Measurements from ENCODE around the gene MYOZ3.

Gene MYOZ3, protein sequence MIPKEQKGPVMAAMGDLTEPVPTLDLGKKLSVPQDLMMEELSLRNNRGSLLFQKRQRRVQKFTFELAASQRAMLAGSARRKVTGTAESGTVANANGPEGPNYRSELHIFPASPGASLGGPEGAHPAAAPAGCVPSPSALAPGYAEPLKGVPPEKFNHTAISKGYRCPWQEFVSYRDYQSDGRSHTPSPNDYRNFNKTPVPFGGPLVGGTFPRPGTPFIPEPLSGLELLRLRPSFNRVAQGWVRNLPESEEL

DNA sequence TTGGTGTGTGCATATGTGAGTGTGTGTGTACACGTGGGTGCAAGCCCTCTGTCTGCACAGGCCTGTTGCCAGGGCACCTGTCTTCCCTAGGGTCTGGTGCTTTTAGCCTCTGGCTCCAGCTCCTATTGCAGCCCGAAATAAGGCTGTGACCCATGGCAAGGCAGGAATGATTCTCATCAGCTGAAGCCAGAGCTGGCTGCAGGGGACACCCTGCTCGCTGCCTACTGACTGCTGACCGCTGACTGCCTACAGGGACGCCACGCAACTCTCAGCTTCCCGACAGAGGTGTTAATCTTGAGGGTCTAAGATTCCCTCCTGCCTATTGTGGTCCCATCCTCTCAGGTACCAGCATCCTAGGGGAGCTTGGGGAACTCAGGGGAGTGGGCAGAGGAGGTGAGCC lies at the start of gene MYOZ3:
MYOZ3 (plus strand) TSS at position 166 of the 400 bp plus-strand sequence. CDS start 1,691 bp downstream, outside the sequence.
- peaks cover 3% of the 10 kb centered on the region for H3K4me1 Mint-ChIP-seq (ENCODE audit: low read depth)
- peak within 1 kb of the TSS; percentile 28 for H3K4me3 Mint-ChIP-seq
- H3K27me3 Mint-ChIP-seq (ENCODE audit: low read depth) = peaks cover 17% of the 10 kb centered on the region
- H3K36me3 Mint-ChIP-seq (ENCODE audit: low read depth) = no peaks in the 10 kb centered on the region
- H3K9me3 Mint-ChIP-seq = no peaks in the 10 kb centered on the region
- H3K27ac Mint-ChIP-seq = no peak within 1 kb of the TSS

DNA sequence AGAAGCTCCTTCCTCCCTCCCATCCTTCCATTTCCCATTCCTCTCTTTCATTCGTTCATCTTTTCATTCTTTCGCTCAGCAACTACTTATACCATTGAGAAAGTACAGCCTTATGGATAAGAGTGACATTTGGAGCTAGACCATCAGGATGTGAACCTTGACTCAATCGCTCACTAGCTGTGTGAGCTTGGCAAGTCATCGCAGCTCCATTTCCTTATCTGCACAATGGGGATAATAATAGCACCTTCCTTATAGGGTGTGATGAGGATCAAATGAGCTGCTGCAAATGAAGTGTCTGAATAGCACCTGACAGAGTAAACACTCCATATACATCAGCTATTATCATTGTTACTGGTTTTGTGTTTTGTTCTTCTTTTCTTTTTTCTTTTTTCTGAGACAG lies 48.6 kb upstream of the MYOZ3 start:
- Mint-ChIP-seq H3K27ac (no peak overlapping the region), H3K9me3 (no peaks in the 10 kb centered on the region), H3K4me3 (no peak overlapping the region), H3K27me3 (ENCODE audit: low read depth) (peaks cover 6% of the 10 kb centered on the region), H3K36me3 (ENCODE audit: low read depth) (no peaks in the 10 kb centered on the region), H3K4me1 (ENCODE audit: low read depth) (no peaks in the 10 kb centered on the region)

DNA sequence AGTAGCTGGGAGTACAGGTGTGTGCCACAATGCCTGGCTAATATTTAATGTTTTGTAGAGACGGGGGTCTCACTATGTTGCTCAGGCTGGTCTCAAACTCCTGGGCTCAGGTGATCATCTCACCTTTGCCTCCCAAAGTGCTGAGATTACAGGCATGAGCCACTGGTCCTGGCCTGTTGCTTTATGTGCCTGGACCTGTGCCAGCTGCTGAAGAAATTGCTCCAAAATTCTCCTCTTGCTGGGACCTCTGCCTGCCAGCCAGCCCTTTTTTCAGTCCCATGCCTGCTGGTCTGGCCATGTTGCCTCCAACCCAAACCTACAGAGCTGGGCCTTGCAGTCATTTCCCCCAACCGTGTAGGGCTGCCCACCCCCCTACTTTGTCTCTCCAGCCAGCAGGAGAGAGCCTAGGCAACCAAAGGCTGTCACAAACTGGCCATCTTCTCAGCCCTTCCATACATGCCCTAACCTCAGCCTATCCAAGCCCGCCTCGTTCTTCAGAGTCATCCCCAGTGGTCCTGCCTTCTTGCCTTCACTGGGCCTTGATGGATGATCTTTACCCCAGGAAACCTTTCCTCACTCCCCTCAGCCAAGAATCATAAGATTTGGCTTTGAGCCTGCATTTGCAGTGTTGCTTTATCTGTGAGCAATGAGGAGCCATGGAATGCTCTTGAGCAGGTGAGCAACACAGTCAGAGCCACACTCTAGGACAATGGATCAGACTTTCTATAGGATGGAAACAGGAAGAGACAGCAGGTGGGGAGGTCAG lies 48.0 kb upstream of the MYOZ3 start:
- Mint-ChIP-seq H3K27me3 (ENCODE audit: low read depth) (peaks cover 6% of the 10 kb centered on the region), H3K4me3 (no peak overlapping the region), H3K27ac (no peak overlapping the region), H3K4me1 (ENCODE audit: low read depth) (no peaks in the 10 kb centered on the region), H3K36me3 (ENCODE audit: low read depth) (no peaks in the 10 kb centered on the region), H3K9me3 (no peaks in the 10 kb centered on the region)

DNA sequence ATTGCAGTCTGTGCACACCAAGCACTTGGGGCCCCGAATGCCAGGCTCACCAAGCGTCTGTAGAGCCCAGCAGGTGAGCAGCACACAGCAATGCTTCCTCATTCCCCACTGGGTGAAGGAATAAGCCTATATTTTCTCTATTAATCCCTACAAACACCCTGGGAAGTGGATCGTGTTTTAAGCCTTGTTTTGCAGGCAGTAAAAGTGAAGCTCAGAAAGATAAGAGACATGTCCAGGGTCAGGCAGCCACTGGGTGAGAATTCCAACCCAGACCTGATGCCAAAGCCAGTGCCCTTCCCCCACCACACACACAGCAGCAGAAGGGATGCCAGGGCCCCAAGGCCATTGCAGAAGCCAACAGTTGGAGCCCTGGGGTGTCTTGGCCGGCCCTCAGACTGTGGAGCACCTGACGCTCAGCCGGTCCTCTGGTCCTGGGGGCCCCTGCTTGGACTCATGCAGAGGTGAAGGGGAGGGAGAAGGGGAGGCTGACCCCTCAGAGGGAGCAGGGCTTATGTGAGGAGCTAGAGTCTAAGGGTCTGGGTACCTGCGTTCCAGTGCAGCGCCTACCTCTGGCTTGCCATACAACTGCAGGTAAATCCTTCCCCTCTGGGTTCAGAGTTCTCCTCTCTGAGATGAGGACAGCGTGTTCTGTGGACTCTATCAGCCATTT lies 46.9 kb upstream of the MYOZ3 start:
- Mint-ChIP-seq H3K4me3 (no peak overlapping the region), H3K36me3 (ENCODE audit: low read depth) (no peaks in the 10 kb centered on the region), H3K4me1 (ENCODE audit: low read depth) (no peaks in the 10 kb centered on the region), H3K27me3 (ENCODE audit: low read depth) (peaks cover 6% of the 10 kb centered on the region), H3K27ac (no peak overlapping the region), H3K9me3 (no peaks in the 10 kb centered on the region)

DNA sequence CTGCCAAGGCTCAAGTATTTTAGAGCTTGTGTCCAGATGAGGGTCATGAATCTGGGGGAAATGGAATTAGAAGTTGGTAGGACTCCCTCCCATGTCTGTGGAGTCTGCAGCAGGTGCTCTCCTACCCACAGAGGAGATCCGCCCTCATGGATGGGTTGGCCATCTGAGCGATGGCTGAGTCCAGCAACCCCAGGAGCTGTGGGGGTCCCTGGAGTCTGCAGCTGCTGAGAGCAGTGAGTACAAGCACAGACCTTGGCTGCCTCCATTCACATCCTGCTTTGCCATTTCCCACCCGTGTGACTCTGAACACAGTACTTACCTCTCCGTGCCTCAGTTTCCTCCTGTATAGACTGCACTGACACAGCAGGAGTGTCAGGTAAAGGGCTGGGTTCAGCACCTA lies 46.4 kb upstream of the MYOZ3 start:
- peaks cover 6% of the 10 kb centered on the region for H3K27me3 Mint-ChIP-seq (ENCODE audit: low read depth)
- no peaks in the 10 kb centered on the region for H3K4me1 Mint-ChIP-seq (ENCODE audit: low read depth)
- H3K36me3 Mint-ChIP-seq (ENCODE audit: low read depth) = no peaks in the 10 kb centered on the region
- no peak overlapping the region for H3K4me3 Mint-ChIP-seq
- no peak overlapping the region for H3K27ac Mint-ChIP-seq
- H3K9me3 Mint-ChIP-seq = no peaks in the 10 kb centered on the region

DNA sequence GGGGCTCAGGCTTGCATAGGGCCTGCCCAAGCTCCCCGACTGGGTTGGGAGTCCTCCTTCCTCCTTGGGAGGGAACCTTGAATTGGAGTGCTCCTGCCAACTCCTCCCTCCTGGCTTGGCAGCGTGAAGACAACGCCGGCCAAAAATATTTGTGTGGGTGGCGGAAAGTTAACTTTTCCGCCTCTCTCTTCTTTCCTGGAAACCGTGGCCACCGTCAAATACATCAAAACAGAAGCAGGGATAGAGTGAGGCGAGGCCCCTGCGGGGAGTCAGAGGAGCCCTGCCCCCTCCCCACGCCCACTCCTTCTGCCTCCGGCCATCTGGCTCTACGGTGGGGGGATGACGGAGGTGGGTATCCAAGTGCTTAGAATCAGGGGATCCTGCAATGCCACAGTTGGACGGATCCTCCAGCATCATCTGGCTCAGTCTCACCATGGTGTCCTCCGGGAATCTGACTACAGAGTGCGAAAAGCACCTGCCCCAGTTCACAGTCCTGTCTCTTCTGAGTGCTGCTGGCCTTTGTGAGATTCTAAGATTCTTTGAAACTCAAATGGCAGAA lies 45.8 kb upstream of the MYOZ3 start:
- Mint-ChIP-seq H3K36me3 (ENCODE audit: low read depth) (no peaks in the 10 kb centered on the region), H3K27me3 (ENCODE audit: low read depth) (peaks cover 6% of the 10 kb centered on the region), H3K27ac (no peak overlapping the region), H3K4me1 (ENCODE audit: low read depth) (no peaks in the 10 kb centered on the region), H3K9me3 (no peaks in the 10 kb centered on the region), H3K4me3 (no peak overlapping the region)

DNA sequence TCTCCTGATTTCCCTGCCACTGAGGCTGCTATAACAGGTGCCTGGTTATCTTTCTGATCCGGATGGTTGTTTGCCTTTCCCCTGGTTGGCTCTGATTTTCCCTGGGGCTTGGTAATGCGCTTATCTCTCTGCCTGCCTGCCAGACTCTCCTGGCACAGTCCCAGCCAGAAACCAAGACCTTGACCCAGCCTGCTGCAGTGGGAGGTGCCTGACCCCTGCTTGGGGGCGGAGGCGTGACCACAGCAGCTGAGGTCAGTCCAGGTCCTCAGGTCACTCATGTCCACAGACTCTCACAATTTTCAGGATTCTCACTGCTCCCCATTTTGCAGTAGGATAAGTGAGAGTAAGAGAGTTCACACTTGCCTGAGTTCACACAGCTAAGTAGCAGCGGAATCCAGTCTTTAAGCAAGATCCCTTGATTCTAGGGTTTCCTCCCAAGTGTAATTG lies 45.0 kb upstream of the MYOZ3 start:
- H3K27ac Mint-ChIP-seq = no peak overlapping the region
- H3K27me3 Mint-ChIP-seq (ENCODE audit: low read depth) = peaks cover 6% of the 10 kb centered on the region
- no peaks in the 10 kb centered on the region for H3K36me3 Mint-ChIP-seq (ENCODE audit: low read depth)
- H3K9me3 Mint-ChIP-seq = no peaks in the 10 kb centered on the region
- no peaks in the 10 kb centered on the region for H3K4me1 Mint-ChIP-seq (ENCODE audit: low read depth)
- H3K4me3 Mint-ChIP-seq = no peak overlapping the region

DNA sequence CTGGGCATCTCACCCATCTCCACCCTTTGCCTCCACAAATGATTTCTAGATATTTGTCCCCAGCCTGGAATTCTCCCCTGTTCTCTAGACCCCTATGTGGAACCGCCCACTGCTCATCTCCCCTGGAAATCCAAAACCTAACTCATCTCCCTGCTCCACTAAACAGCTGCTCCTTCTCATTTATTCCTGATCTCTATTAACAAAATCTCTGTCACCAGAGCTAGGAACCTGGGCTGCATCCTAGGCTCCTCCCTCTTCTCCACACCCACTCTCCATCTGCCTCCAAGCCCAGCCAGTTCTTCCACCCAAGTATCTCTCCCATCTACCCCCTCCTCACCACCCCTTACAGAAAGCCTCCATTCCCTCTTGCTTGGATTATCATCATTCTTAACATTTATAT lies 44.5 kb upstream of the MYOZ3 start:
- Mint-ChIP-seq H3K4me1 (ENCODE audit: low read depth) (no peaks in the 10 kb centered on the region), H3K27ac (no peak overlapping the region), H3K9me3 (no peaks in the 10 kb centered on the region), H3K27me3 (ENCODE audit: low read depth) (peaks cover 6% of the 10 kb centered on the region), H3K4me3 (no peak overlapping the region), H3K36me3 (ENCODE audit: low read depth) (no peaks in the 10 kb centered on the region)

DNA sequence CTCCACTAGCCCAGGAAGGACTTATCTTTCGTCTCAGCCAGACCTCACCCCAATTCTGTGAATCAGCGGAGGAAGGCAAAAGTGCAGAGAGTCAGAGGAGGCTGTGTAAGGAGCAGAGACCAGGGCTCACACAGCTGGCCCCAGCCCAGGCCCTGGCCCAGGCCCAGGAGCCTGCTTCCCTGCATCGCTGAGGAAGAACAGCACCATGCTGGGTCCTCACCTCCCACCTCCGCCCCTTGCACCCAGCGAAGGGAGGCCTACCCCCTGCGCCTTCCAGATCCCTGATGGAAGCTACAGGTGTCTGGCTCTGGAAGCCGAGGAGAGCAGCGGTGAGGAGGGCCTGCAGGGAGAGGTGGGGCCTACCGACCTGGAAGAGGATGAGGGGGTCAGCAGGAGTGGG lies 42.9 kb upstream of the MYOZ3 start:
- Mint-ChIP-seq H3K27ac (no peak overlapping the region), H3K9me3 (no peaks in the 10 kb centered on the region), H3K4me1 (ENCODE audit: low read depth) (peaks cover 1% of the 10 kb centered on the region), H3K36me3 (ENCODE audit: low read depth) (no peaks in the 10 kb centered on the region), H3K4me3 (no peak overlapping the region), H3K27me3 (ENCODE audit: low read depth) (peaks cover 10% of the 10 kb centered on the region)

DNA sequence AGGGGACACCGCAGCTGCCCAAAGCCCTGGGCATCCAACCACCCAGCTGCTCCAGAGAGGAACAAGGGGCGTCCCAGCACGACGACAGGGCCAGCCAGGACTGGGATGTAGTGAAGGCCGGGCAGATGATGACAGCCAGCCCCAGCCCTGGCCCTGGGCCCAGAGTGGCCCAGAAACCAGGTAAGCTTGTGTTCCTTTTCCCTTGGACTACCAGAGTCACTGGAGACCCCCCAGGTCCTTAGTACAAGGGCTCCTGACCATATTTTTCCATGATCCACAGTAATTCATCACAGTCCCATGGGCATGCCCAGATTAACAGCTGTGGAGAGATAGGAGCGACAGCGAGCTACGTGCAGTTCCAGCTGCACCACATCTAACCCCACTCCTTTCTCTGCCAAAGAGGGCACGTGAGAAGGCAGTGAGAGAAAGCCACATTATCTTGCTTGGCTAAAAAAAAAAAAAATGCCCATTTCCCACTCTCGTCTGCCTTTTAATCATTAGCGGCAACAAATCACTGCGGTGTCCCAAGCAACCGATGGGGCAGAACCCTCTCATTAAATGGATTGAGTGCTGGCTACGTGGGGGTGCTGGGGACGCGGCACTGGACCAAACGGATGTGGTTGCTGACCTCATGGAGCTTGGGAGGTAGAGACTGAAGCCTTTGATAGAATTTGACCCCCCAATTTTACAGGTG lies 42.3 kb upstream of the MYOZ3 start:
- H3K36me3 Mint-ChIP-seq (ENCODE audit: low read depth) = no peaks in the 10 kb centered on the region
- H3K27me3 Mint-ChIP-seq (ENCODE audit: low read depth) = peaks cover 16% of the 10 kb centered on the region
- peaks cover 3% of the 10 kb centered on the region for H3K4me1 Mint-ChIP-seq (ENCODE audit: low read depth)
- no peak overlapping the region for H3K27ac Mint-ChIP-seq
- no peak overlapping the region for H3K4me3 Mint-ChIP-seq
- no peaks in the 10 kb centered on the region for H3K9me3 Mint-ChIP-seq

DNA sequence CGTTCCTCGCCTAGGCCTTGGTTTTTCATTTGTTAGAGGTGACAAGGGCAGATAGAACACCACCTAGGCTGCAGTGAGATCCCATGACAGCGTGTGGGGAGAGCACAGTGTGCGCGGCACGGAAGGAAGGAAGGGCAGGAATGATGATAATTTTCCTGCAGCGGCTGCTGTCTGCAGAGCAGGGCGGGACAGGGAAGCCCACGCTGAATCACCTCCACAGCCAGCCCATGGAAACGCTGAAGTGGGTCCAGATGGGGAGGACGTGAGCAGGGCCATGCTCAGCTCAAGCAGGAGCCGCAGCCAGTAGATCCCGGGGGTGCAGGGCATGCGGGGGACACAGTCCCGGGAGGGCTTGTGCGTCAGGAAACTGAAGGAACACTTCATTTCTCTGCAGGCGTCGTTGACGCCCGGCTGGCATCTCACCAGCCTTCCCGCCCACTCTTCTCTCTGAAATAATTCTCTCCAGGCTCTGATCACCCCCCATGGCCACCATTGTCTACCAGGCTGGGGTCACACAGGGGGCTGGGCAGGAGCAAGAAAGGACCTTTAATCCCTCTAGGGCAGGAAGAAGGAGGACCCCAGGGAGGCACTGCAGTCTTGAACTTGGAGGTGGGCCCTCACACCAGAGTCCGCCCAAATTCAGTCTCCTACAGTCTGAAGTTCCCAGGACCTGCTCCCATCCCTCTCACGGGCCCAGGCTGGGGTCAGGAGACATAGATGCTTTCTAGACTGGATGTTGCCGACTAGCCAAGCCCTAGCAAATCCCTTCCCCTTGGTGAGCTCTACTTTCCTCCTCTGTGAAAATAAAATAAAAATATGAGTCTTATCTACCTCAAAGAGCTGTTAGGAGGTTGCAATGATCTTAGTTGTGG lies 41.5 kb upstream of the MYOZ3 start:
- no peak overlapping the region for H3K27ac Mint-ChIP-seq
- H3K9me3 Mint-ChIP-seq = no peaks in the 10 kb centered on the region
- peaks cover 9% of the 10 kb centered on the region for H3K4me1 Mint-ChIP-seq (ENCODE audit: low read depth)
- no peak overlapping the region for H3K4me3 Mint-ChIP-seq
- H3K27me3 Mint-ChIP-seq (ENCODE audit: low read depth) = peaks cover 24% of the 10 kb centered on the region
- no peaks in the 10 kb centered on the region for H3K36me3 Mint-ChIP-seq (ENCODE audit: low read depth)

DNA sequence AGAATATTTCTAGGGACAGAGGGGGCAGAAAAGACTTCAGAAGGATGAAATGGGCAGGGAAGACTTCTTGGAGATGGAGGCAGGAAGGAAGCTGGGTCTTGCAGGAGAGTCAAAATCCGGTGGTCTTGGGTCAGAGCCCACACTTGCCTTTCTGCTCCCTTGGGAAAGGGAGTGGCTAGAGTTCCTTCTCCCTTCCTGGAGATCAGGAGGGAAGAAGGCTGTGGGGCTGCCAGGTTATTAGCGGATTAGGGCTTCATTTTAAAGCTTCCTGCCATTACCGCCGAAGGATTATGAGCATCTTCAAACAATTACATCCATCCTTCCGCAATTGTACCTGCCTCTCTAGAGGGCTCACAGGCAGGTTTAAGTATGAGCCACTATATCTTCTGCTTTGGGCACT lies 39.8 kb upstream of the MYOZ3 start:
- H3K27ac Mint-ChIP-seq = no peak overlapping the region
- H3K4me3 Mint-ChIP-seq = no peak overlapping the region

DNA sequence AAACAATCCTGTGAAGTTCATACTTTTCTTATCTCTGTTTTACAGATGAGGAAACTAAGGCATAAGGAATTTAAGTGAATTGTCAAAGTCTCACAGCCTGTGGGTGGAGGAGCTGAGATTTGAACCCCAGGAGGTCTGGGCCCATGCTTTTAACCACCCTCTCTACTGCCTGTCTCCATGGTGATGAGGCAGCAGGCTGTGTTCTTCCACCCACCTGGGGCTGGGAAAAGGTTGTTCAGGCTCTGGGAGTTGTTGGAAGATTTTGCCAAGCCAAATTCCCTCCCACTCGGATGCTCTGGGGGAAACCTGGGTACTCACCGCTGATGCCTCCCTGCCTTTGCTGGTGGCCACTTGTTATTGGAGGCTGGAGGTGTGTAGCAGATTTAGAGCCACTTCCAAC lies 38.9 kb upstream of the MYOZ3 start:
- Mint-ChIP-seq H3K27ac (no peak overlapping the region), H3K9me3 (no peaks in the 10 kb centered on the region), H3K4me3 (no peak overlapping the region), H3K4me1 (ENCODE audit: low read depth) (peaks cover 9% of the 10 kb centered on the region), H3K36me3 (ENCODE audit: low read depth) (no peaks in the 10 kb centered on the region), H3K27me3 (ENCODE audit: low read depth) (peaks cover 32% of the 10 kb centered on the region)

More for the DNA sequence above, 39.8 kb upstream of the MYOZ3 start:
- H3K36me3 Mint-ChIP-seq (ENCODE audit: low read depth) = no peaks in the 10 kb centered on the region
- H3K27me3 Mint-ChIP-seq (ENCODE audit: low read depth) = peaks cover 30% of the 10 kb centered on the region
- no peaks in the 10 kb centered on the region for H3K9me3 Mint-ChIP-seq
- peaks cover 9% of the 10 kb centered on the region for H3K4me1 Mint-ChIP-seq (ENCODE audit: low read depth)

Data from T-helper 1 cell treated with Interleukin-12 subunit alpha and Interleukin-12 subunit beta and Interleukin-4 antibody, amounts not matched to agents 30 μg/mL and 1 μg/mL, for 36 hours (primary cell).